8988T (cell line): ENCODE data around the gene CCR9.

Source experiments
- DNase-seq: peaks from one replicate; pipeline ENCODE4 v3.0.0; 2011

The CCR9 gene

GRCh38 chr3:45939341-45939771, 53.0 kb downstream of the CCR9 start:
- no peak for DNase-seq

- no peak for DNase-seq
Observed at GRCh38 chr3:45940004-45940780, 53.8 kb downstream of the CCR9 start.

DNA sequence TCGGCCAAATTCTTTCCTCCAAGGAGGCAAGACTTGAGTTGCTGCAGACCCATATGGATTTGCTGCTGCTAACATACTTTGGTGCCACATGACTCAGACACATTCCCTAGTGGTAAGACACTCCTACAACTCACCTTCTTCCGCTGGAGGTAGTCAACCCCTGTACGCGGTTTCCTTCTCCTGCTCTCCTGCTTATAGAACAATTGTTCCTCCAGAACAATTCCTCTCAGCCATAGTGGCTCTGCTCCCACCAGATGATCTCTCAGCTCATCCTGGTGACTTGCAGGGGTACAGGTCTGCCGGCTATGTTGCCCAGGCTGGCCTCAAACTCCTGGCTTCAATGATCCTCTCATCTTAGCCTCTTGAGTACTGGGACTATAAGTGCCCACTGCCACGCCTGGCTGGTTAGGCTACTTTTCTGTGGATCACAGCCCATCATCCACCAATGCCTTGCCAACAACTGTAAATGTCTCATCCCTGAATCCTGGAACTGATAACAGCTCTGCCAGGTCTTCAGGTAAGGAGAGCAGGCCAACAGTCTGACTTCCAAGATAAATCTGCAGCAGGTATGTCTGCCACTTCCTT, 54.5 kb downstream of the CCR9 start:
- no peak for DNase-seq

GRCh38 chr3:45942051-45942825, 55.9 kb downstream of the CCR9 start:
- DNase-seq: no peak

DNA sequence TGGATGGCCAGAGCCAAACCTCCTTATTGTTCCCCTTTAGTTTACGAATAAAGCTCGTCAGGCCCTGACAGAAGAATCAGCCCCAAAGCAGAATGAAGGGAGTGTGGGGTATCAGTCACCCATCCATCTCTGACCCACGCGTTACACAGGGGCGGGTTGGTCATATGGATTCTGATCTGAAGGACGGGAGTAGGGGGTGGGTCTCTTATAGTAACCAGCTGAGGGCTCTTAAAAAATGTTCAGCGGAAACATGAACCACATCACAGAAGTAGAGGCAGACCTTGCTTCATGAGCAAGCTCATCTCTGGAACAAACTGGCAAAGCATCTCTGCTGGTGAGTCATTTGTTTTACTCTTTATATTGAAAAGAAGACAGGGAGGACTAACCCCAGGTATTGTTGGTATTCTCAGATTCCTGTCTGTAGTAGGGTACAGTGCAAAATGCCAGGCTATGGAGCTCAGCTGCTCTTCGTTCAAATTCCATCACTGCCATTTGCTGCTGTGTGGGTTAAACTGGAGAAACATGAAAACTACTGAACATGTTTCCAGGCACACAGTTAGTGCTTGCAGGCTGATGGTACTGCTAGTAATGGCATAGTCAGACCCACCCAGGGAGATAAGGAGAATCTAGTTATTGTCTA, 57.0 kb downstream of the CCR9 start, which contains the start of gene CXCR6:
TSS of gene CXCR6 (plus strand) at position 258 of the 640 bp plus-strand sequence. CDS start 3,018 bp downstream, outside the sequence.
- DNase-seq: no peak

DNA sequence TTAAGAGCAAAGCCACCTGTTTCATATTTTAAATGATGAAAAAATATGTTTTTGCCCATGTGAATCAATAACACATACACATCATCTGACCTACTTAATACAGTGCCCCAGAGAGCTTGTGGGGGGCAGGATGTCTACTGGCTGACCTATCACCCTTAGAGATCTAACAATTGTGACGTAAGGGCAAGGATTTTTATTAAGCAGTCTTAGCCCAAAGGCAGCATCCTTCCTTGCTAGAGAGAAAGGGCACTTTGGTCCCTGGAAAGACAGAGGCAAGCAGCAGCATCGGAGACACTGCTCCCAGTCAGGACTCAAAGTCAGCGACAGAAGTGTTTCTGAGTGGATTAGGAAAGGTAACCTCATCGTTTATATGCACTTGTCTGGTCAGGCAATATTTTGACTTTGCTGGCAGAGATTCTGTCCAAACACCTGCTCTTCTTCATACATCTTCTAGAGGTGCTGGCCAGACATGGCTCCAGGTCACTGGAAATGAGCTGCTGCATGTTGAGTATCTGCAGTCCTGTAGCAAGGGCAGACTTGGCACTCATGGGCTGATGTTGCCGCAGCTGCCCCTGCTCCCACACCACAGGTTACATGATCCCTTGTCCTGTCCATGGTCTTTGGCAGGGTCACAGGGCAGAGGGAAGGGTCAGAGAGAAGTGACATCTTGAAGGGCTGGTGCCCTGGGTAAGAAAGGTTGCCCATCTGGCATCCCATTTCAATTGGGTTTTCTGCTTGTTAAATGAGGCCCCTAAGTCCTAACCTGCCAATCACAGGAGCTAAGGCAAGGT, 58.7 kb downstream of the CCR9 start:
- DNase-seq: no peak

GRCh38 chr3:45946307-45946706, 60.0 kb downstream of the CCR9 start:
- DNase-seq: no peak

- no peak for DNase-seq
Observed at GRCh38 chr3:45946875-45947274, 60.5 kb downstream of the CCR9 start.

DNA sequence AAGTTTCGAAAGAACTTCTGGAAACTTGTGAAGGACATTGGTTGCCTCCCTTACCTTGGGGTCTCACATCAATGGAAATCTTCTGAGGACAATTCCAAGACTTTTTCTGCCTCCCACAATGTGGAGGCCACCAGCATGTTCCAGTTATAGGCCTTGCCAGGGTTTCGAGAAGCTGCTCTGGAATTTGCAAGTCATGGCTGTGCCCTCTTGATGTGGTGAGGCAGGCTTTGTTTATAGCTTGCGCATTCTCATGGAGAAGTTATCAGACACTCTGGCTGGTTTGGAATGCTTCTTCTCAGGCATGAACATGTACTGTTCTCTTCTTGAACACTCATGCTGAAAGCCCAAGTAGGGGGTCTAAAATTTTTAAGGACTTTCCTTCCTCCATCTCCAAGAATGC, 61.0 kb downstream of the CCR9 start:
- DNase-seq: no peak

- no peak for DNase-seq
Observed at GRCh38 chr3:45948311-45948781, 62.0 kb downstream of the CCR9 start.

DNA sequence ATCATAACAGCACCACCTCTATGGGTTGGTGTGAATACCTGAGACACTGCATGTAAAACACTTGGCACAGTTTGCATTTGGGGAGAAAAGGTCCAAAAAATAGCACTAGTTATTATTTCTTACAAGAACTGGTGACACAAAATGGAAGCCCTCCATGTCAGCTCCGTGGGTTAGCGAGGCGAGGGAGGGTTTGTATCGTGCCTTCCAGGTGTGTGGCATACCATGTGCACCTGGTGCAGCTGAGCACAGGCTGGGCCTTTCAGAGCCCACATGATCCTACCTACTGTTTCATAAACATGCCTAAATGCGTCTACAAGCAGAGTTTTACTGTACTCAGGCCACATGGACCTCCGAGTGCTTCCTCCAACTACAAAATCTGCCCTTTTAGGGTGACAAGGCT, 62.5 kb downstream of the CCR9 start:
- DNase-seq: no peak

- no peak for DNase-seq
Observed at GRCh38 chr3:45949432-45949831, 63.1 kb downstream of the CCR9 start.

DNA sequence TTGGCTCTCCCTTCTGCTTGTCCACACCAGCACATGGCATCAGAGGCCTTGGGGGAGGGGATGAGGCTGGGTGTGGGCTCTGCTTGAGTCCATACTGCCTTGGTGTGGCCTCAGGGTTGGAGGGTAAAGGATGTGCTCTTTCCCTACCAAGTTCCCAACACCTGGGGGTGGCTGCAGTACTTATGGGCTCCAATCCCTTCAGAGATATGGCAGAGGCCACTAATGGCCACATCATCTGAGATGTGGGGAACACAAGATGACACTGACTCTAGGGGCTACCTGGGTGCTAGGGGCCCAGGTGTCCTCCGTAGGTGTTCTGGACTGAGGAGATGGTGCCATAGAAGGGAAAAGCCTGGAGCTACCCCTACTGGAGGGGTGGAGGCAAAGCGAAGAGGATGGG, 63.8 kb downstream of the CCR9 start:
- DNase-seq: no peak

GRCh38 chr3:45950686-45951600, 64.6 kb downstream of the CCR9 start:
- no peak for DNase-seq

DNA sequence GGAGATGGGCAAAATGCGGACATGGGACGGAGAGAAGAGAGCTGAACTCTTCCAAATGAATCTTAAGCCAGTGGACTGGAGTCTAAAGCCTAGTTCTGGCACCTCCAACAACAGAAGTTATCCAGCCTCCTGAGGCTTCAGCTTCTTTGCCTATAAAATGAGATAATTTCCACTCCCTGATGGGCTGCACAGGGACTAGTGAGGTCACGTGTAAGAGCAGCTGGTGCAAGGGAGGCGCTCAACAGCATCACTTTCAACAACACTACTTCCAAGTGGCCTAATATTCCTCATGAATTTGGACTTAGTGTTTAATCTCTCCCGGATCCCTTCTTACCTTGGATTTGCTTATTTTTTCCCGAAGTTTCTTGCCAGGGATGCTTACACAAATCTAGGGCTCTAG, 65.6 kb downstream of the CCR9 start:
- DNase-seq: no peak

- DNase-seq: no peak
Observed at GRCh38 chr3:45952456-45952855, 66.1 kb downstream of the CCR9 start.
